ENCODE data around the gene XPO6.

XPO6 gene

GRCh38 chr16:28069971-28070794, 141.6 kb downstream of the XPO6 start:
- no peak for TF ChIP-seq CTCF (IDR thresholded peaks at IDR 0.05; ENCODE audit: insufficient read depth, missing control alignments)
- no peak for FAIRE-seq
- no peak for DNase-seq (ENCODE audit: insufficient read length, low spot score)

GRCh38 chr16:28068976-28069375, 142.8 kb downstream of the XPO6 start:
- TF ChIP-seq CTCF (IDR thresholded peaks at IDR 0.05; ENCODE audit: insufficient read depth, missing control alignments), result no peak
- DNase-seq (ENCODE audit: insufficient read length, low spot score), result no peak
- no peak for FAIRE-seq

GRCh38 chr16:28067604-28068379, 144.0 kb downstream of the XPO6 start:
- FAIRE-seq (no peak), DNase-seq (ENCODE audit: insufficient read length, low spot score) (no peak)
- no peak for TF ChIP-seq CTCF (IDR thresholded peaks at IDR 0.05; ENCODE audit: insufficient read depth, missing control alignments)

GRCh38 chr16:28064706-28065249, 147.0 kb downstream of the XPO6 start:
- TF ChIP-seq CTCF (IDR thresholded peaks at IDR 0.05; ENCODE audit: insufficient read depth, missing control alignments), result no peak

GRCh38 chr16:28064150-28064549, 147.6 kb downstream of the XPO6 start:
- TF ChIP-seq CTCF (IDR thresholded peaks at IDR 0.05; ENCODE audit: insufficient read depth, missing control alignments), result no peak
- DNase-seq (ENCODE audit: insufficient read length, low spot score), result no peak
- FAIRE-seq, result no peak

More at GRCh38 chr16:28064706-28065249, 147.0 kb downstream of the XPO6 start:
- DNase-seq (ENCODE audit: insufficient read length, low spot score) (no peak), FAIRE-seq (no peak)

GRCh38 chr16:28063591-28064061, 148.1 kb downstream of the XPO6 start, which contains the start of gene GSG1L:
Gene GSG1L (minus strand): TSS chr16:28063714. CDS start chr16:28063424, 290 bp downstream.
- FAIRE-seq, result no peak
- peak; percentile 70 for DNase-seq (ENCODE audit: insufficient read length, low spot score)
- peak; percentile 31 for TF ChIP-seq CTCF (IDR thresholded peaks at IDR 0.05; ENCODE audit: insufficient read depth, missing control alignments)
